ENCODE measurements around the gene CACNG1.

Gene CACNG1

DNA sequence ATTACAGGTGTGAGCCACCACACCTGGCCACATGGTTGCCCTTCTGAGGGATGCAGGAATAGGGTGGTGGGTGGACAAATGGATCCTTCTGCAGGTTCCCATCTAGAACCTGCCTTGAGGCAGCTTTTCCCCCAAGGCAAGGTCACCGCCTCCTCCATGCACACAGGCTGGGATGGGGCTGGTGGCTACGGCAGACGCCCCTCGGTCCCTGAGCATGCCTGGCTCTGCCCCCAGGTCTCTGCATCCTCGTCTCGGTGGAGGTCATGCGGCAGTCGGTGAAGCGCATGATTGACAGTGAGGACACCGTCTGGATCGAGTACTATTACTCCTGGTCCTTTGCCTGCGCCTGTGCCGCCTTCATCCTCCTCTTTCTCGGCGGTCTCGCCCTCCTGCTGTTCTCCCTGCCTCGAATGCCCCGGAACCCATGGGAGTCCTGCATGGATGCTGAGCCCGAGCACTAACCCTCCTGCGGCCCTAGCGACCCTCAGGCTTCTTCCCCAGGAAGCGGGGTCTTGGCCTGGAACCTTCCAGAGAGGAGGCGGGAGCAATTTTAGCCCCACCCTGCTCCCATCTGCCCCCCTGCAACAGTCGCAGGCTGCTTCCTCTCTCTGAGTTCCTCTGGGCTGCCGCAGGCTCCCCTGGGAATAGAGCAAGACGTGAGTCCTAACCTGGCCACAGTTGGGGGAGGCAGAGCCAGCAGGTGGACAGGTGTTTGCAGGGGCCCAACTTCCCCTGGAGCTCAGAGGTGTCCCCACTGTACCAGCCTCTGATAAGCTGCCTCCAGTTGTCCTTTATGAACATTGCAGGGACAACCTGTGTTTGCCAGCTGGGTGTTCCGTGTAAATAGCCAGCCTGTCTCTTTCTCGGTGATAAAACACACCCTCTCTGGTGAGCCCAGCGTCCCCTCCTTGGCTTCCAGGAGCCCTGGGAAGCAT lies 11.7 kb downstream of the CACNG1 start:
- TF ChIP-seq, protein P1, sequence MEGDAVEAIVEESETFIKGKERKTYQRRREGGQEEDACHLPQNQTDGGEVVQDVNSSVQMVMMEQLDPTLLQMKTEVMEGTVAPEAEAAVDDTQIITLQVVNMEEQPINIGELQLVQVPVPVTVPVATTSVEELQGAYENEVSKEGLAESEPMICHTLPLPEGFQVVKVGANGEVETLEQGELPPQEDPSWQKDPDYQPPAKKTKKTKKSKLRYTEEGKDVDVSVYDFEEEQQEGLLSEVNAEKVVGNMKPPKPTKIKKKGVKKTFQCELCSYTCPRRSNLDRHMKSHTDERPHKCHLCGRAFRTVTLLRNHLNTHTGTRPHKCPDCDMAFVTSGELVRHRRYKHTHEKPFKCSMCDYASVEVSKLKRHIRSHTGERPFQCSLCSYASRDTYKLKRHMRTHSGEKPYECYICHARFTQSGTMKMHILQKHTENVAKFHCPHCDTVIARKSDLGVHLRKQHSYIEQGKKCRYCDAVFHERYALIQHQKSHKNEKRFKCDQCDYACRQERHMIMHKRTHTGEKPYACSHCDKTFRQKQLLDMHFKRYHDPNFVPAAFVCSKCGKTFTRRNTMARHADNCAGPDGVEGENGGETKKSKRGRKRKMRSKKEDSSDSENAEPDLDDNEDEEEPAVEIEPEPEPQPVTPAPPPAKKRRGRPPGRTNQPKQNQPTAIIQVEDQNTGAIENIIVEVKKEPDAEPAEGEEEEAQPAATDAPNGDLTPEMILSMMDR (IDR thresholded peaks at IDR 0.05; ENCODE audit: low read depth, low read length): no peak
- H3K4me3 ChIP-seq (ENCODE audit: low read depth, low read length): no peak overlapping the region

DNA sequence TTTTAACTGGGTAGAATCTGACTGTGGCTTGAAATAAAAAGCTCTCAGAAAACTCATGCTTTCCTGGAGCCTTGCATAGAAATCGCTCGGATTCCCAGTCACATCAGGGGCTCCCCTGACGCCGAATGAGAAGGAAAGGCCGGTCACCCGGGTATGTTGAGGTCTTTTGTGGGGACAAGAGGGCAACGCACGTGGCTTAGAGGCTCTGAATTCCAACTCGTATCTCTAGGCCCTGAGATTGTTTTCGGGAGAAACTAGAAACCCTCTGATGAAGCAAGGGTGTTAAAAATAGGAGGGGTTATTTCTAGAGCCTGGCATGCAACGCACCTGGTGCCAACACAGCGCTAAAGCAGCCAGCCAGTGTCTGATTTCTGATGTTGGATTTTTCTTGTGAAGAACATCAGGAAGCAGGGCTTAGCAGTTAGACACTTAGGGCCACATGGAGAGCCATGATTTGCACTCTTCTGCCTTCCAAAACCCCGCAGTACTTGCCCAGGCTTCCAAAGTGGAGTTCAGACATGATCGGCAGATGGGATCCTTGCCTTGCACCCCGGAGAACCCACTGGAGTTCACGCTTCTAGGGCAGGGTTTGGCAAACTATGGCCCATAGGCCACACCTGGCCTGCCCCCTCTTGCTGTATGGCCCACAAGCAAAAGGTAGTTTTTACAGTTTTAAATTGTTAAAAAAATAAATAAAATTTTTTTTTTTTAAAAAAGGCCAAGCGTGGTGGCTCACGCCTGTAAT lies 12.6 kb downstream of the CACNG1 start:
- TF ChIP-seq, protein P1 (IDR thresholded peaks at IDR 0.05; ENCODE audit: low read depth, low read length): no peak
- H3K4me3 ChIP-seq (ENCODE audit: low read depth, low read length): no peak overlapping the region

DNA sequence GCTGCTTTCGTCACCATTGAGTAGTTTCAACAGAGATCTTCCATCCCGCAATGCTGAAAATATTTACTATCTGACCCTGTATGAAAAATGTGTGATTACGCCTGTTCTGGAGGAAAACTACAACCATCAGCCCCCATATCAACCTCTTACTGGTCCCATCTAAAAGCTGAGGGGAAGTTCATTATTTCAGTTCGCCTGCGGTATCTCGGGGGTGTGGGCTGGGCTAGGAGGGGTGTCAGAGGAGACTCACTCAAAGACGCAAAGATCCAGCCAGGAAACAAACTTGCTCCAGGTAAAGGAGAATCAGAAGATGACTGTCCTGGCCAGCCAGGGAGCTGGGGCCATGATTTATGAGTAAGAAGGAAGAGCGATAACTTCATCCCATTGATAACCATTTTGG lies 13.7 kb downstream of the CACNG1 start:
- TF ChIP-seq, protein P1 (IDR thresholded peaks at IDR 0.05; ENCODE audit: low read depth, low read length): no peak
- no peak overlapping the region for H3K4me3 ChIP-seq (ENCODE audit: low read depth, low read length)

DNA sequence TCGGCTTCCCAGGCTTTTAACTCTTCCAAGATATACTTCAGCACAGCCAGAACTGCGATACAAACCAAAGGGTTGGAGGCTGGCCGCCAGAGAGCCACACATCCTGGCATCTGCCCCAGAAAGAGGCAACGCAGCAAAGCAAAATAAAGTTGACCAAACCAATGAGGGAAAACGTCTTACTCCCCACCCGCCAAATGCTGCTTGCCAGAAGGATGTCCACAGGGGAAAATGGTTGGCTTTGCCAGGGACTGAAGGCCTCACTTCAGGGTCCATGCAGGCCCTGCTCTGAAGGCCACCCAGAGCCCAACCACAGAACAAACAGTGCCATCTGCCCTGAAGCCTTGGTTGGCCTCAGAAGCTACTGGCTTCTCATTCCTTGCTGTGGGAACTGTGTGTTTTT lies 15.0 kb downstream of the CACNG1 start:
- H3K4me3 ChIP-seq (ENCODE audit: low read depth, low read length): no peak overlapping the region
- TF ChIP-seq, protein P1 (IDR thresholded peaks at IDR 0.05; ENCODE audit: low read depth, low read length): no peak

DNA sequence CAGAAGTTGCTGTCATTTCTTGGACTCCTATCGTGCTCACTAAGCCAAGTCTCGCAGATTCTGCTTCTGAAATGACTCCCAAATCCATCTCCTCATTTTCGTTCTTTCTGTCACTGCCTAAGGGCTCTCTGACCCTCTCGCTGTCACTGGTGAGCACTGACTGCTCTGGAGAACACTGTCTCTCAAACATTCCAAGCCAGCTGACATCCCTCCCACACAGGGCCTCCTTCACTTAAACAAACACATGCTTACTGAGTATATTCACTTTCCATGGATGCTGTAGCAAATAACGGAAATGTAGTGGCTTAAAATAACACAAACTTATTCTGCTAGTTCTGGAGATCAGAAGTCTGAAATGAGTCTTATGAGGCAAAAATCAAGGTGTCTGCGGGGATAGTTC lies 18.8 kb downstream of the CACNG1 start:
- no peak overlapping the region for H3K4me3 ChIP-seq (ENCODE audit: low read depth, low read length)
- TF ChIP-seq, protein P1 (IDR thresholded peaks at IDR 0.05; ENCODE audit: low read depth, low read length): no peak

DNA sequence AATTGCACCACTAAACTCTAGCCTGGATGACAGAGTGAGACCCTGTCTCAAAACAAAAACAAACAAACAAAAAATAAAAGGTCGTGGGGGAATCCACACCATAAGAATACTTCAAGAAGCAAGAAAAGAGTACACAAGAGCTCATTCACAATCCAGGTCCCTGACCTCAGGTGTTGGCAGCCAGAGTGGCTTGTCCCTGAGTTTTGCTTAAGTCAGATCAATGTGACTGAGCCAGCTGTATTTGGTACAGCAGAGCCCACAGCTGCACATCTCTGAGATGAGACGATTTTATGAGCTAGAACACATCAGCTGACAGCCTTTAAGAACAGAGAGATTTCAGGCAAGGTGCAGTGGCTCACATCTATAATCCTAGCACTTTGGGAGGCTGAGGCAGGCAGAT lies 22.4 kb downstream of the CACNG1 start:
- no peak overlapping the region for H3K4me3 ChIP-seq (ENCODE audit: low read depth, low read length)
- TF ChIP-seq, protein P1 (IDR thresholded peaks at IDR 0.05; ENCODE audit: low read depth, low read length): no peak
